RWPE2 (cell line): ENCODE results near the gene PTTG2.

Experiments
- ATAC-seq: fragments of 200-7000 bp; cut with Tn5 transposase; 3 replicates; pipeline ENCODE4 v1.9.1; 2021; ENCODE audit warnings: low read depth
- DNase-seq: peaks from one replicate; pipeline ENCODE4 v3.0.0-alpha.2; 2020; ENCODE audit warnings: low spot score
- H3K27ac ChIP-seq: fragments of 450-650 bp; 2 replicates; pipeline ENCODE4 v1.5.1; 2017; ENCODE audit warnings: mild to moderate bottlenecking; ENCODE audit not compliant: poor library complexity, severe bottlenecking
- H3K27me3 ChIP-seq: fragments of 250-450 bp; sonication (Bioruptor Pico); 2 replicates; pipeline ENCODE4 v1.5.1; 2021; ENCODE audit warnings: mild to moderate bottlenecking, moderate library complexity; ENCODE audit not compliant: insufficient read depth, poor library complexity, severe bottlenecking
- H3K36me3 ChIP-seq: fragments of 250-450 bp; sonication (Bioruptor Pico); 2 replicates; pipeline ENCODE4 v1.5.1; 2020; ENCODE audit warnings: low read depth, mild to moderate bottlenecking, moderate library complexity
- H3K4me1 ChIP-seq: fragments of 250-450 bp; sonication (Bioruptor Pico); 2 replicates; pipeline ENCODE4 v1.5.1; 2021; ENCODE audit warnings: mild to moderate bottlenecking, moderate library complexity; ENCODE audit not compliant: insufficient read depth, poor library complexity, severe bottlenecking
- H3K4me3 ChIP-seq: fragments of 250-450 bp; sonication (Bioruptor Pico); 2 replicates; pipeline ENCODE4 v1.5.1; 2021; ENCODE audit warnings: mild to moderate bottlenecking, moderate library complexity; ENCODE audit not compliant: severe bottlenecking
- H3K9me3 ChIP-seq: fragments of 250-450 bp; sonication (Bioruptor Pico); 2 replicates; pipeline ENCODE4 v1.5.1; 2021; ENCODE audit warnings: mild to moderate bottlenecking, moderate library complexity; ENCODE audit not compliant: severe bottlenecking
- TF ChIP-seq, protein P1 (sequence below): fragments of 450-650 bp; IDR thresholded peaks from one replicate; pipeline ENCODE4 v1.5.1; 2017; ENCODE audit warnings: mild to moderate bottlenecking, moderate library complexity; ENCODE audit not compliant: poor library complexity, severe bottlenecking

PTTG2 gene

DNA sequence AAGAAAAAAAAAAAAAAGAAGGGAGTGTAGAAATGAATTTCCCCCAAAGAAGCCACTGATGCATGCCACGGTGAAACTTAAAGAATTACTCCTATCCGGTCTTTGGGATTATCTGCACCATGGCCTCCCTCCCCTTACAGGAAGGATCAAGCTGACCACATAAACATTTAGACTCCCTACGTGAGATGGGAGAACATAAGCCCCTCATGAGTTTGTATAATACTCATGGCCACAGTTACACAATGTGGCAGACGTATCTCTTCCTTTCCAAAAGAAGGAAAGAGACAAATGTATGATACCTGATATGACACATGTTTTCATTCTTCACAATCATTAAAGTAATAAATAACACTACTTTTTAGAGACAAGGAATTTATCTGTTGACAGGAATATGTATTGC lies 3.3 kb upstream of the PTTG2 start:
- DNase-seq (no peak), ATAC-seq (no peak)
- Histone ChIP-seq H3K27ac (no peak overlapping the region), H3K9me3 (no peaks in the 10 kb centered on the region), H3K27me3 (no peaks in the 10 kb centered on the region), H3K4me1 (no peaks in the 10 kb centered on the region), H3K4me3 (no peak overlapping the region), H3K36me3 (no peaks in the 10 kb centered on the region)
- TF ChIP-seq, protein P1, sequence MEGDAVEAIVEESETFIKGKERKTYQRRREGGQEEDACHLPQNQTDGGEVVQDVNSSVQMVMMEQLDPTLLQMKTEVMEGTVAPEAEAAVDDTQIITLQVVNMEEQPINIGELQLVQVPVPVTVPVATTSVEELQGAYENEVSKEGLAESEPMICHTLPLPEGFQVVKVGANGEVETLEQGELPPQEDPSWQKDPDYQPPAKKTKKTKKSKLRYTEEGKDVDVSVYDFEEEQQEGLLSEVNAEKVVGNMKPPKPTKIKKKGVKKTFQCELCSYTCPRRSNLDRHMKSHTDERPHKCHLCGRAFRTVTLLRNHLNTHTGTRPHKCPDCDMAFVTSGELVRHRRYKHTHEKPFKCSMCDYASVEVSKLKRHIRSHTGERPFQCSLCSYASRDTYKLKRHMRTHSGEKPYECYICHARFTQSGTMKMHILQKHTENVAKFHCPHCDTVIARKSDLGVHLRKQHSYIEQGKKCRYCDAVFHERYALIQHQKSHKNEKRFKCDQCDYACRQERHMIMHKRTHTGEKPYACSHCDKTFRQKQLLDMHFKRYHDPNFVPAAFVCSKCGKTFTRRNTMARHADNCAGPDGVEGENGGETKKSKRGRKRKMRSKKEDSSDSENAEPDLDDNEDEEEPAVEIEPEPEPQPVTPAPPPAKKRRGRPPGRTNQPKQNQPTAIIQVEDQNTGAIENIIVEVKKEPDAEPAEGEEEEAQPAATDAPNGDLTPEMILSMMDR, result no peak

DNA sequence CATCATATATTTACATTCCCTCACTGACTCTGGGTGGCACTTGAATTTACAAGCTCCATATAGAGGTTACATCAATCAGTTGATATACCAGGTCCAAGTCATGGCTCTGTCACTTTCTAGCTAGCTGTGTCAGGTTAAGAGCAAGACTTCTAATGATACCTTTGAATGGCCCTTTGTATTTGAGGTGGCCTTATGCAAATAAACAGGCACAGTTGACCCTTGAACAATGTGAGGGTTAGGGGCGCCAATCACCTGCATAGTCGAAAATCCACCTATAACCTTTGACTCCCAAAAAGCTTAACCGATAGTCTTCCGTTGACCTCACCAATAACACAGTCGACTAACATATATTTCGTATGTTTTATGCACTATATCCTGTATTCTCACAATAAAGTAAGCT lies 1.3 kb upstream of the PTTG2 start:
- Histone ChIP-seq H3K36me3 (no peaks in the 10 kb centered on the region), H3K27ac (no peak overlapping the region), H3K27me3 (no peaks in the 10 kb centered on the region), H3K4me1 (no peaks in the 10 kb centered on the region), H3K4me3 (no peak overlapping the region), H3K9me3 (no peaks in the 10 kb centered on the region)
- DNase-seq, result no peak
- no peak for ATAC-seq
- TF ChIP-seq, protein P1, result no peak

GRCh38 chr4:37960679-37961450 lies 667 bp downstream of the PTTG2 start:
- Histone ChIP-seq H3K4me3 (no peak overlapping the region), H3K4me1 (no peaks in the 10 kb centered on the region), H3K36me3 (no peaks in the 10 kb centered on the region), H3K9me3 (no peaks in the 10 kb centered on the region), H3K27ac (no peak overlapping the region), H3K27me3 (no peaks in the 10 kb centered on the region)
- ATAC-seq (no peak), DNase-seq (no peak)
- TF ChIP-seq, protein P1, result no peak

DNA sequence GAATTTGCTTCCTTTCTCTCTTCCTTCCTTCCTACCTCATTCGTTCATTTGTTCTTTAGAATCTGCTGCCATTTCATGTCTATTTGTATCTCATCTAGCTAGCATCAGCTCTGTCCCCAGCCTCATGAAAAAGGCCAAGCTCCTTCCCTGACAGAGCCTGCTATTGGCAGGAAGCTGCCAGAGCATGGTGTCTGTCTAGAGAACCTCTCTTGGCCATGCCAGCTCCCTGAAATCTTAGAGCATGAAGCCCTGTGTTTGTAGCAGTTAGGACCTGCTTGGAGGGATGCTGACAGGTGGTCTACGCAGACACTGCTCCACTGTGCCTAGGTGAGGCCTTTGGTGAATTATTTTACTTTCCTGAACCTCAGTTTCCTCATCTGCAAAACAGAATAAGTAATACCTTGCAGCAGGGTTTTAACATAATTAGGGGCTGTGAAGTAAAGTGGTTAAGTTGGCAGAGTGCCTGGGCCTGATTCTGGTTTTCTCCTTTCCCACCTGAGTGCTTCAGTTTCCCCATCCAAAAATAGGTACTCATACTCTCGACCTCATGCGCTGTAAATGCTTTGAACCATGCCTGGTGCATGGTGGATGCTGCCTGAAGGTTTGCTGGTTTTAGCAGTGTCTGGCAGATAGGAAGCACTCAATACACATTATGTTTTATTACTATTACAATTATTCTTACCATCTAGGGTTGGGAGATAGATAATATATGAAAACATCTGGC lies 4.7 kb downstream of the PTTG2 start:
- H3K4me1 ChIP-seq, result no peaks in the 10 kb centered on the region
- DNase-seq (no peak), ATAC-seq (no peak)

More for the DNA sequence above, 4.7 kb downstream of the PTTG2 start:
- H3K4me3 ChIP-seq, result no peak overlapping the region
- no peaks in the 10 kb centered on the region for H3K36me3 ChIP-seq
- H3K27me3 ChIP-seq, result no peaks in the 10 kb centered on the region
- no peaks in the 10 kb centered on the region for H3K9me3 ChIP-seq
- no peak overlapping the region for H3K27ac ChIP-seq
- TF ChIP-seq, protein P1, result no peak
